ENCODE results near the gene PDE4D.

DNA sequence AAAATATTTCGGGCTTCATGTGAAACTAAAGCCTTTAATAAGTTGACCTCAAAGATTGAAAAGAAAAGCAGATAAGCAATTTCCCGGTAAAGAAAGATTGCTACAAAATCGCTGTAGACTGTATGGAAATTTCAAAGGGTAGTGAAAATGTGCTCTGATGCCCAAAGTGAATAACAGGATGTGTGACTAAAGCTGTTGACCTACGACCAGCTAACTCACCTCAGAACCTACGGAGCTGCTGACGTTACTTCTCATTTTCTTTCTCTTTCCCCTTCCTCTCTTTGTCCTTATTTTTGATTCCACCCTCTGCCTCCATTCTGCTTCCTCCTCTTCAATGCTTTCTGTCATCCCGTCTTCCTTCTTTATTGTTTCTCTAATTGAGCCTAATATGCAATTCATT, 103.2 kb downstream of the PDE4D start:
- TF ChIP-seq, protein P1, sequence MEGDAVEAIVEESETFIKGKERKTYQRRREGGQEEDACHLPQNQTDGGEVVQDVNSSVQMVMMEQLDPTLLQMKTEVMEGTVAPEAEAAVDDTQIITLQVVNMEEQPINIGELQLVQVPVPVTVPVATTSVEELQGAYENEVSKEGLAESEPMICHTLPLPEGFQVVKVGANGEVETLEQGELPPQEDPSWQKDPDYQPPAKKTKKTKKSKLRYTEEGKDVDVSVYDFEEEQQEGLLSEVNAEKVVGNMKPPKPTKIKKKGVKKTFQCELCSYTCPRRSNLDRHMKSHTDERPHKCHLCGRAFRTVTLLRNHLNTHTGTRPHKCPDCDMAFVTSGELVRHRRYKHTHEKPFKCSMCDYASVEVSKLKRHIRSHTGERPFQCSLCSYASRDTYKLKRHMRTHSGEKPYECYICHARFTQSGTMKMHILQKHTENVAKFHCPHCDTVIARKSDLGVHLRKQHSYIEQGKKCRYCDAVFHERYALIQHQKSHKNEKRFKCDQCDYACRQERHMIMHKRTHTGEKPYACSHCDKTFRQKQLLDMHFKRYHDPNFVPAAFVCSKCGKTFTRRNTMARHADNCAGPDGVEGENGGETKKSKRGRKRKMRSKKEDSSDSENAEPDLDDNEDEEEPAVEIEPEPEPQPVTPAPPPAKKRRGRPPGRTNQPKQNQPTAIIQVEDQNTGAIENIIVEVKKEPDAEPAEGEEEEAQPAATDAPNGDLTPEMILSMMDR (IDR thresholded peaks at IDR 0.05; ENCODE audit: insufficient read depth, low read depth, low read length) = no peak
- no peak for TF ChIP-seq EZH2 (IDR thresholded peaks at IDR 0.05; ENCODE audit: insufficient read depth, low read length)

All from astrocyte (in vitro differentiated cells and primary cell).